Esophagus muscularis mucosa (tissue), 4 donors: ENCODE measurements around the gene FRMD5. TPM values are rescaled to one million over a fixed set of nuclear protein-coding genes. Genes with fewer than 3 reads are reported as not detected.

Experiments used
- DNase-seq: peaks from one replicate; pipeline ENCODE4 v3.0.0-alpha.2; 2017; ENCODE audit errors: extremely low spot score
- H3K27ac ChIP-seq, 4 donors: fragments of 200-600 bp; sonication (generic); replicated peaks in 1 of 4; 1 replicate in 3 of 4; 2 replicates in 1 of 4; pipeline ENCODE4 v1.5.1; 2016 to 2019; ENCODE audit warnings: mild to moderate bottlenecking in 1 of 4
- H3K27me3 ChIP-seq, 4 donors: fragments of 200-600 bp; sonication (generic); one replicate each; pipeline versions ENCODE4 v1.5.1 to v1.6.0; 2016 to 2019
- H3K36me3 ChIP-seq, 4 donors: fragments of 200-600 bp; sonication (generic); one replicate each; pipeline ENCODE4 v1.5.1; 2016 to 2019
- H3K4me1 ChIP-seq, 4 donors: fragments of 200-600 bp; sonication (generic); one replicate each; pipeline ENCODE4 v1.5.1; 2016 to 2019
- H3K4me3 ChIP-seq, 4 donors: fragments of 200-600 bp; sonication (generic); 1 replicate in 2 of 4; 2 replicates in 2 of 4; pipeline ENCODE4 v1.5.1; 2016 to 2019; ENCODE audit warnings: mild to moderate bottlenecking in 4 of 4, moderate library complexity in 1 of 4
- H3K9me3 ChIP-seq, 4 donors: fragments of 200-600 bp; sonication (generic); 1 replicate in 3 of 4; 2 replicates in 1 of 4; pipeline ENCODE4 v1.5.1; 2016 to 2019
- CTCF ChIP-seq, 3 experiments: fragments of 200-600 bp in 2 of 3; fragments of 450-650 bp in 1 of 3; sonication (generic) in 2 of 3; IDR thresholded peaks; one replicate each; pipeline ENCODE4 v1.5.1; 2017 to 2019; ENCODE audit warnings: antibody characterized with exemption in 3 of 3, mild to moderate bottlenecking in 2 of 3, moderate library complexity in 1 of 3
- EP300 ChIP-seq: sonication (generic); formaldehyde crosslinking; IDR thresholded peaks from one replicate; pipeline ENCODE4 v1.6.1; 2017; ENCODE audit warnings: antibody characterized with exemption
- POLR2A ChIP-seq: fragments of 450-650 bp; IDR thresholded peaks from one replicate; pipeline ENCODE4 v1.6.1; 2017; ENCODE audit warnings: antibody characterized with exemption, moderate library complexity, mild to moderate bottlenecking, low read depth
- POLR2AphosphoS5 ChIP-seq, 2 donors: sonication (generic); formaldehyde crosslinking; IDR thresholded peaks; one replicate each; pipeline ENCODE4 v1.6.1; 2017; ENCODE audit warnings: antibody characterized with exemption in 2 of 2
- WGBS: methylation state at CpG from one replicate; pipeline ENCODE4 v1.1.5; 2018; 5-methylcytosine and 5-hydroxymethylcytosine counted together
- intact Hi-C: fragments of 100-400 bp; cut with DNase I; formaldehyde crosslinking; loops from one replicate; pipeline ENCODE4 v1.15.1; 2023
- total RNA-seq, 4 donors: library from RNA; depleted of rRNA; stranded (reverse); fragments of >200 nt; gene quantifications; one replicate each; pipeline versions ENCODE4 v1.1.0 to v1.2.1, GENCODE V29; 2016

The FRMD5 gene
- total RNA-seq, 4 donors from 2014 or later: 0.42 to 1.4 (median 0.67) TPM

GRCh38 chr15:44215594-44215993, 20.5 kb upstream of the FRMD5 start:
- no peaks in the 10 kb centered on the region for H3K9me3 ChIP-seq
- TF ChIP-seq POLR2A (no peak), CTCF (IDR thresholded peaks at IDR 0.05) (no peak), EP300 (no peak), POLR2AphosphoS5 (IDR thresholded peaks at IDR 0.05) (no peak)

GRCh38 chr15:44208956-44209355, 13.9 kb upstream of the FRMD5 start:
- intact Hi-C loops: no loop called here
- no peak for TF ChIP-seq POLR2AphosphoS5 (IDR thresholded peaks at IDR 0.05)
- no peak for TF ChIP-seq POLR2A
- no peak for TF ChIP-seq EP300
- no peak for TF ChIP-seq CTCF (IDR thresholded peaks at IDR 0.05)
- Histone ChIP-seq H3K36me3 (no peaks in the 10 kb centered on the region), H3K9me3 (no peaks in the 10 kb centered on the region), H3K4me3 (no peak overlapping the region), H3K27me3 (peaks cover 0 to 8% (median 0%) of the 10 kb centered on the region in 4 donors), H3K4me1 (no peaks in the 10 kb centered on the region), H3K27ac (no peak overlapping the region)
- no peak for DNase-seq
- WGBS: 86% methylated on average over 2 of the region's 2 CpGs

More at GRCh38 chr15:44215594-44215993, 20.5 kb upstream of the FRMD5 start:
- no peaks in the 10 kb centered on the region for H3K4me1 ChIP-seq
- H3K4me3 ChIP-seq: no peak overlapping the region
- 31% methylated on average over 3 of the region's 3 CpGs for WGBS
- intact Hi-C loops: loop anchor here (10.0 kb wide), 1 partner anchor 311 kb away; no protein-coding TSS in a partner anchor
- H3K27me3 ChIP-seq: peaks cover 0 to 20% (median 0%) of the 10 kb centered on the region in 4 donors
- H3K36me3 ChIP-seq: no peaks in the 10 kb centered on the region
- DNase-seq: no peak
- H3K27ac ChIP-seq: no peak overlapping the region

GRCh38 chr15:44207643-44208042, 12.6 kb upstream of the FRMD5 start:
- TF ChIP-seq POLR2AphosphoS5 (IDR thresholded peaks at IDR 0.05) (no peak), POLR2A (no peak), CTCF (IDR thresholded peaks at IDR 0.05) (no peak), EP300 (no peak)
- WGBS: 29% methylated on average over 2 of the region's 2 CpGs
- no peaks in the 10 kb centered on the region for H3K36me3 ChIP-seq

GRCh38 chr15:44199393-44199792, 4.3 kb upstream of the FRMD5 start:
- Histone ChIP-seq H3K27ac (no peak overlapping the region), H3K4me1 (peaks cover 13 to 15% (median 15%) of the 10 kb centered on the region in 4 donors), H3K36me3 (no peaks in the 10 kb centered on the region), H3K4me3 (no peak overlapping the region), H3K27me3 (peaks cover 7 to 52% (median 21%) of the 10 kb centered on the region in 4 donors), H3K9me3 (no peaks in the 10 kb centered on the region)
- intact Hi-C loops: no loop called here
- DNase-seq: no peak
- TF ChIP-seq EP300: no peak
- TF ChIP-seq CTCF (IDR thresholded peaks at IDR 0.05): no peak
- no peak for TF ChIP-seq POLR2AphosphoS5 (IDR thresholded peaks at IDR 0.05)
- TF ChIP-seq POLR2A: no peak
- WGBS: 81% methylated on average over 3 of the region's 3 CpGs

More at GRCh38 chr15:44207643-44208042, 12.6 kb upstream of the FRMD5 start:
- H3K4me3 ChIP-seq: no peak overlapping the region
- no peaks in the 10 kb centered on the region for H3K9me3 ChIP-seq
- H3K27me3 ChIP-seq: peaks cover 0 to 17% (median 0%) of the 10 kb centered on the region in 4 donors
- H3K27ac ChIP-seq: no peak overlapping the region
- no peak for DNase-seq
- intact Hi-C loops: no loop called here
- no peaks in the 10 kb centered on the region for H3K4me1 ChIP-seq
